HEK293 (cell line): ENCODE results near the gene ATF6.

Experiments
- KLF16 ChIP-seq: fragments of 450-650 bp; formaldehyde crosslinking; IDR thresholded peaks from 2 replicates; pipeline ENCODE4 v1.5.1; 2017; ENCODE audit warnings: missing biosample characterization, missing genetic modification characterization
- KLF8 ChIP-seq: fragments of 450-650 bp; formaldehyde crosslinking; IDR thresholded peaks from 2 replicates; pipeline ENCODE4 v1.5.1; 2016; ENCODE audit warnings: missing biosample characterization, missing genetic modification characterization
- WT1 ChIP-seq: fragments of 450-650 bp; formaldehyde crosslinking; IDR thresholded peaks from 2 replicates; pipeline ENCODE4 v1.5.1; 2016; ENCODE audit warnings: missing biosample characterization, missing genetic modification characterization
- YY1 ChIP-seq: fragments of 450-650 bp; formaldehyde crosslinking; IDR thresholded peaks from 2 replicates; pipeline ENCODE4 v1.5.1; 2018; ENCODE audit warnings: missing biosample characterization, missing genetic modification characterization
- ZBTB20 ChIP-seq: fragments of 450-650 bp; formaldehyde crosslinking; IDR thresholded peaks from 2 replicates; pipeline ENCODE4 v1.5.1; 2016; ENCODE audit warnings: missing biosample characterization, missing genetic modification characterization
- ZNF169 ChIP-seq: fragments of 450-650 bp; formaldehyde crosslinking; IDR thresholded peaks from 2 replicates; pipeline ENCODE4 v1.5.1; 2016; ENCODE audit warnings: missing biosample characterization, missing genetic modification characterization
- ZNF350 ChIP-seq: fragments of 450-650 bp; formaldehyde crosslinking; IDR thresholded peaks from 2 replicates; pipeline ENCODE4 v1.5.0; 2017; ENCODE audit warnings: missing biosample characterization, mild to moderate bottlenecking, missing genetic modification characterization
- ZNF366 ChIP-seq: fragments of 450-650 bp; formaldehyde crosslinking; conservative IDR thresholded peaks from 2 replicates; pipeline ENCODE4 v1.5.1; 2016; ENCODE audit warnings: missing biosample characterization, missing genetic modification characterization
- ZNF510 ChIP-seq: fragments of 450-650 bp; formaldehyde crosslinking; IDR thresholded peaks from 2 replicates; pipeline ENCODE4 v1.5.1; 2018; ENCODE audit warnings: mild to moderate bottlenecking, missing genetic modification characterization, missing biosample characterization; ENCODE audit not compliant: insufficient replicate concordance
- ZNF548 ChIP-seq: fragments of 450-650 bp; formaldehyde crosslinking; IDR thresholded peaks from 2 replicates; pipeline ENCODE4 v1.5.1; 2016; ENCODE audit warnings: missing biosample characterization, missing genetic modification characterization
- ZNF677 ChIP-seq: fragments of 450-650 bp; IDR thresholded peaks from 2 replicates; pipeline ENCODE4 v1.5.0; 2018; ENCODE audit warnings: missing biosample characterization, mild to moderate bottlenecking, missing genetic modification characterization, moderate library complexity
- TF ChIP-seq, protein P1 (sequence below): sonication (generic); formaldehyde crosslinking; IDR thresholded peaks from 2 replicates; pipeline ENCODE4 v1.8.1; 2022; ENCODE audit warnings: mild to moderate bottlenecking, moderate library complexity, missing genetic modification reagents
- TF ChIP-seq, protein P2 (sequence below): fragments of 450-650 bp; formaldehyde crosslinking; IDR thresholded peaks from 2 replicates; pipeline ENCODE4 v1.5.1; 2016; ENCODE audit warnings: missing biosample characterization, missing genetic modification characterization
- TF ChIP-seq, protein P3 (sequence below): fragments of 450-650 bp; formaldehyde crosslinking; IDR thresholded peaks from 2 replicates; pipeline ENCODE4 v1.5.1; 2016; ENCODE audit warnings: missing biosample characterization, missing genetic modification characterization

DNA sequence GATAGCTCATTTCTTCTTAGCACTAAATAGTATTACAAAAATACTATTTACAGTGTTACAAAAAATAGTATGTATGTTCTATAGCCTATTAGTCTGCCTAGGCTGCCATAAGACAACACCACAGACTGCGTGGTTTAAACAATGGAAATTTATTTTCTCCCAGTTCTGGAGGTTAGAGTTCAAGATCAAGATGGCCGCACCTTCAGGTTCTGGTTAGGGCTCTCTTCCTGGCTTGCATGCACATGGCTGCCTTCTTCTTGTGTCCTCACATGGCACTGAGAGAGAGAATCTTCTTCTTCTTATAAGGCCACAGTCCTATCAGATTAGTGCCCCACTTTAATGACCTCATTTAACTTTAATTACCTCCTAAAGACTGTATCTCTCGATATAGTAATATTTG, 4.1 kb downstream of the ATF6 start:
- TF ChIP-seq, protein P1, sequence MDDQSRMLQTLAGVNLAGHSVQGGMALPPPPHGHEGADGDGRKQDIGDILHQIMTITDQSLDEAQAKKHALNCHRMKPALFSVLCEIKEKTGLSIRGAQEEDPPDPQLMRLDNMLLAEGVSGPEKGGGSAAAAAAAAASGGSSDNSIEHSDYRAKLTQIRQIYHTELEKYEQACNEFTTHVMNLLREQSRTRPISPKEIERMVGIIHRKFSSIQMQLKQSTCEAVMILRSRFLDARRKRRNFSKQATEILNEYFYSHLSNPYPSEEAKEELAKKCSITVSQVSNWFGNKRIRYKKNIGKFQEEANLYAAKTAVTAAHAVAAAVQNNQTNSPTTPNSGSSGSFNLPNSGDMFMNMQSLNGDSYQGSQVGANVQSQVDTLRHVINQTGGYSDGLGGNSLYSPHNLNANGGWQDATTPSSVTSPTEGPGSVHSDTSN, result no peak
- TF ChIP-seq, protein P2, sequence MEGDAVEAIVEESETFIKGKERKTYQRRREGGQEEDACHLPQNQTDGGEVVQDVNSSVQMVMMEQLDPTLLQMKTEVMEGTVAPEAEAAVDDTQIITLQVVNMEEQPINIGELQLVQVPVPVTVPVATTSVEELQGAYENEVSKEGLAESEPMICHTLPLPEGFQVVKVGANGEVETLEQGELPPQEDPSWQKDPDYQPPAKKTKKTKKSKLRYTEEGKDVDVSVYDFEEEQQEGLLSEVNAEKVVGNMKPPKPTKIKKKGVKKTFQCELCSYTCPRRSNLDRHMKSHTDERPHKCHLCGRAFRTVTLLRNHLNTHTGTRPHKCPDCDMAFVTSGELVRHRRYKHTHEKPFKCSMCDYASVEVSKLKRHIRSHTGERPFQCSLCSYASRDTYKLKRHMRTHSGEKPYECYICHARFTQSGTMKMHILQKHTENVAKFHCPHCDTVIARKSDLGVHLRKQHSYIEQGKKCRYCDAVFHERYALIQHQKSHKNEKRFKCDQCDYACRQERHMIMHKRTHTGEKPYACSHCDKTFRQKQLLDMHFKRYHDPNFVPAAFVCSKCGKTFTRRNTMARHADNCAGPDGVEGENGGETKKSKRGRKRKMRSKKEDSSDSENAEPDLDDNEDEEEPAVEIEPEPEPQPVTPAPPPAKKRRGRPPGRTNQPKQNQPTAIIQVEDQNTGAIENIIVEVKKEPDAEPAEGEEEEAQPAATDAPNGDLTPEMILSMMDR, result no peak
- TF ChIP-seq, protein P3, sequence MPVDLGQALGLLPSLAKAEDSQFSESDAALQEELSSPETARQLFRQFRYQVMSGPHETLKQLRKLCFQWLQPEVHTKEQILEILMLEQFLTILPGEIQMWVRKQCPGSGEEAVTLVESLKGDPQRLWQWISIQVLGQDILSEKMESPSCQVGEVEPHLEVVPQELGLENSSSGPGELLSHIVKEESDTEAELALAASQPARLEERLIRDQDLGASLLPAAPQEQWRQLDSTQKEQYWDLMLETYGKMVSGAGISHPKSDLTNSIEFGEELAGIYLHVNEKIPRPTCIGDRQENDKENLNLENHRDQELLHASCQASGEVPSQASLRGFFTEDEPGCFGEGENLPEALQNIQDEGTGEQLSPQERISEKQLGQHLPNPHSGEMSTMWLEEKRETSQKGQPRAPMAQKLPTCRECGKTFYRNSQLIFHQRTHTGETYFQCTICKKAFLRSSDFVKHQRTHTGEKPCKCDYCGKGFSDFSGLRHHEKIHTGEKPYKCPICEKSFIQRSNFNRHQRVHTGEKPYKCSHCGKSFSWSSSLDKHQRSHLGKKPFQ (tag by site-specific recombination), result no peak
- TF ChIP-seq ZBTB20 (tag by site-specific recombination), result no peak
- no peak for TF ChIP-seq ZNF548 (tag by site-specific recombination)
- TF ChIP-seq ZNF169 (tag by site-specific recombination), result no peak
- no peak for TF ChIP-seq YY1
- no peak for TF ChIP-seq WT1 (tag by site-specific recombination)
- TF ChIP-seq ZNF677 (tag by site-specific recombination), result no peak
- no peak for TF ChIP-seq ZNF510 (tag by site-specific recombination)
- no peak for TF ChIP-seq ZNF350 (tag by site-specific recombination)
- TF ChIP-seq KLF8 (tag by site-specific recombination), result no peak
- TF ChIP-seq ZNF366 (tag by site-specific recombination), result no peak
- no peak for TF ChIP-seq KLF16
